OCI-LY3 (cell line): ENCODE results near the gene TUBB8.
"Not testable (repeated sequence)": the region's sequence is repeated elsewhere in the genome, so short reads cannot be mapped to it uniquely, and the experiment has no call there.

Source experiments
- EZH2phosphoT487 ChIP-seq: fragments of 200-600 bp; shearing (Covaris generic); IDR thresholded peaks from 2 replicates; pipeline ENCODE4 v1.6.1; 2018; ENCODE audit warnings: antibody characterized with exemption, mixed run types, low read depth
- TF ChIP-seq, protein P1 (sequence below): fragments of 200-600, 300-600 bp; sonication (generic); IDR thresholded peaks from 2 replicates; pipeline ENCODE4 v1.5.1; 2014; ENCODE audit warnings: antibody characterized with exemption, low read length, low read depth

DNA sequence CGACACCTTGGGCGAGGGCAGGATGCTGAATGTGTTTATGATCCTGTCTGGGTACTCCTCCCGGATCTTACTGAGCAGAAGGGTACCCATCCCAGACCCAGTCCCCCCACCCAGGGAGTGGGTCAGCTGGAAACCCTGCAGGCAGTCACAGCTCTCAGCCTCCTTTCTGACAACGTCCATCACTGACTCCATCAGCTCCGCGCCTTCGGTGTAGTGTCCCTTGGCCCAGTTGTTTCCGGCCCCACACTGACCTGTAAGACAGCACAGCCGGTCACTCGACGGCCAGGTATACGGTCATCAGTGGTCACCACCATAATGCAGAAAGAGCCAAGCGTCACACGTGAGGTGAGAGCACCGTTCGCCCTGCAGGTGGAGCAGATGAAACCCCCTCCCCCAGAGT, 1.2 kb downstream of the TUBB8 start:
- TF ChIP-seq, protein P1, sequence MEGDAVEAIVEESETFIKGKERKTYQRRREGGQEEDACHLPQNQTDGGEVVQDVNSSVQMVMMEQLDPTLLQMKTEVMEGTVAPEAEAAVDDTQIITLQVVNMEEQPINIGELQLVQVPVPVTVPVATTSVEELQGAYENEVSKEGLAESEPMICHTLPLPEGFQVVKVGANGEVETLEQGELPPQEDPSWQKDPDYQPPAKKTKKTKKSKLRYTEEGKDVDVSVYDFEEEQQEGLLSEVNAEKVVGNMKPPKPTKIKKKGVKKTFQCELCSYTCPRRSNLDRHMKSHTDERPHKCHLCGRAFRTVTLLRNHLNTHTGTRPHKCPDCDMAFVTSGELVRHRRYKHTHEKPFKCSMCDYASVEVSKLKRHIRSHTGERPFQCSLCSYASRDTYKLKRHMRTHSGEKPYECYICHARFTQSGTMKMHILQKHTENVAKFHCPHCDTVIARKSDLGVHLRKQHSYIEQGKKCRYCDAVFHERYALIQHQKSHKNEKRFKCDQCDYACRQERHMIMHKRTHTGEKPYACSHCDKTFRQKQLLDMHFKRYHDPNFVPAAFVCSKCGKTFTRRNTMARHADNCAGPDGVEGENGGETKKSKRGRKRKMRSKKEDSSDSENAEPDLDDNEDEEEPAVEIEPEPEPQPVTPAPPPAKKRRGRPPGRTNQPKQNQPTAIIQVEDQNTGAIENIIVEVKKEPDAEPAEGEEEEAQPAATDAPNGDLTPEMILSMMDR = not testable (repeated sequence)
- TF ChIP-seq EZH2phosphoT487 = not testable (repeated sequence)
